ENCODE results near the gene KIR2DL3. TPM values are rescaled to one million over a fixed set of nuclear protein-coding genes. Genes with fewer than 3 reads are reported as not detected.
"Not testable (repeated sequence)": the region's sequence is repeated elsewhere in the genome, so short reads cannot be mapped to it uniquely, and the experiment has no call there.

Gene KIR2DL3
- total RNA-seq, 1 experiment from 2014 or later = not detected

- CTCF ChIA-PET = no interaction called here
- no TSS peak for BruUV-seq (replicated peaks)
- H3K4me1 ChIP-seq (replicated peaks; ENCODE audit: insufficient read depth) = no peaks in the 10 kb centered on the region
- peaks cover 47% of the 10 kb centered on the region for H3K27me3 ChIP-seq (ENCODE audit: insufficient read depth, low read depth)
- DNase-seq = no peak
- H3K9me3 ChIP-seq (ENCODE audit: insufficient read depth, low read depth) = no peaks in the 10 kb centered on the region
- no peaks in the 10 kb centered on the region for H3K9me2 ChIP-seq (ENCODE audit: insufficient read depth)
- no peak overlapping the region for H2AFZ ChIP-seq
- intact Hi-C loops (cut with micrococcal nuclease; ENCODE audit: unreplicated experiment) = no loop called here
- H4K20me1 ChIP-seq (ENCODE audit: insufficient read depth) = no peaks in the 10 kb centered on the region
- no peak overlapping the region for H3K4me2 ChIP-seq
- POLR2A ChIA-PET (ENCODE audit: unreplicated experiment) = no interaction called here
- peaks cover 5% of the 10 kb centered on the region; the same call in 1 of the 2 replicates for H3F3A ChIP-seq (ENCODE audit: insufficient read depth, low read depth)
- H3K27ac ChIP-seq = no peak overlapping the region
- H3K79me2 ChIP-seq (ENCODE audit: low read depth) = no peaks in the 10 kb centered on the region
- TF ChIP-seq CTCF (conservative IDR thresholded peaks at IDR 0.05) = no peak
- no peak for TF ChIP-seq EZH2 (IDR thresholded peaks at IDR 0.05; ENCODE audit: low read depth)
- no peak overlapping the region for H3K4me3 ChIP-seq
- no peaks in the 10 kb centered on the region for H3K36me3 ChIP-seq (ENCODE audit: low read depth)
These were observed 28.9 kb upstream of the KIR2DL3 start for GRCh38 chr19:54709212-54709948.

DNA sequence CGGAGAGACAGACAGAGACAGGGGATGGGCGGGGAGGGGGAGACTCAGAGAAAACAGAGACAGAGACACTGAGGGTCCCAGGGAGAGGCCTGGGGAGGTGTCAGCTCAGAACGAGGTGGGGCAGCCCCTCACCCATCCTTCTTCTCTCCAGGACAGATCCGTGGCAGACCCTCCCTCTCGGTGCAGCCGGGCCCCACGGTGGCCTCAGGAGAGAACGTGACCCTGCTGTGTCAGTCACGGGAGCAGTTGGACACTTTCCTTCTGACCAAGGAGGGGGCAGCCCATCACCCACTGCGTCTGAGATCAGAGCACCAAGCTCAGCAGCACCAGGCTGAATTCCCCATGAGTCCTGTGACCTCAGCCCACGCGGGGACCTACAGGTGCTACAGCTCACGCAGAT lies 28.4 kb upstream of the KIR2DL3 start:
- H3K4me3 ChIP-seq; DNase-seq; H3K79me2 ChIP-seq (ENCODE audit: low read depth); H4K20me1 ChIP-seq (ENCODE audit: insufficient read depth); intact Hi-C loops (cut with micrococcal nuclease; ENCODE audit: unreplicated experiment); H3K4me1 ChIP-seq (replicated peaks; ENCODE audit: insufficient read depth); H3K36me3 ChIP-seq (ENCODE audit: low read depth); H2AFZ ChIP-seq; CTCF ChIA-PET; H3K4me2 ChIP-seq; H3K27ac ChIP-seq; H3K9me3 ChIP-seq (ENCODE audit: insufficient read depth, low read depth); POLR2A ChIA-PET (ENCODE audit: unreplicated experiment); H3F3A ChIP-seq (ENCODE audit: insufficient read depth, low read depth); BruUV-seq (replicated peaks); H3K9me2 ChIP-seq (ENCODE audit: insufficient read depth): not testable (repeated sequence)
- H3K27me3 ChIP-seq (ENCODE audit: insufficient read depth, low read depth) = peaks cover 48% of the 10 kb centered on the region

GRCh38 chr19:54724142-54724541 lies 14.2 kb upstream of the KIR2DL3 start, which contains the start of gene KIR3DL3:
Gene KIR3DL3, plus strand, starts transcription at chr19:54724442. Its CDS starts 55 bp downstream, at chr19:54724497.
- DNase-seq = no peak
- TF ChIP-seq CTCF (conservative IDR thresholded peaks at IDR 0.05) (no peak), EZH2 (IDR thresholded peaks at IDR 0.05; ENCODE audit: low read depth) (no peak)
- H4K20me1 ChIP-seq (ENCODE audit: insufficient read depth) = no peaks in the 10 kb centered on the region
- H3K9me3 ChIP-seq (ENCODE audit: insufficient read depth, low read depth) = peaks cover 9% of the 10 kb centered on the region
- intact Hi-C loops (cut with micrococcal nuclease; ENCODE audit: unreplicated experiment) = no loop called here
- CTCF ChIA-PET = no interaction called here
- H3K4me2 ChIP-seq = no peak within 1 kb of the TSS
- no peaks in the 10 kb centered on the region for H3F3A ChIP-seq (ENCODE audit: insufficient read depth, low read depth)
- H3K27me3 ChIP-seq (ENCODE audit: insufficient read depth, low read depth) = peaks cover 25% of the 10 kb centered on the region
- H3K9me2 ChIP-seq (ENCODE audit: insufficient read depth) = 0 out of 2 replicates have a peak, but pooled peaks cover 3% of the 10 kb centered on the region
- POLR2A ChIA-PET (ENCODE audit: unreplicated experiment) = no interaction called here
- no peaks in the 10 kb centered on the region for H3K79me2 ChIP-seq (ENCODE audit: low read depth)
- no peaks in the 10 kb centered on the region for H3K4me1 ChIP-seq (replicated peaks; ENCODE audit: insufficient read depth)
- no TSS peak for BruUV-seq (replicated peaks)
- no peaks in the 10 kb centered on the region for H3K36me3 ChIP-seq (ENCODE audit: low read depth)
- H3K27ac ChIP-seq = no peak within 1 kb of the TSS
- no peak within 1 kb of the TSS for H3K4me3 ChIP-seq
- H2AFZ ChIP-seq = no peak within 1 kb of the TSS

DNA sequence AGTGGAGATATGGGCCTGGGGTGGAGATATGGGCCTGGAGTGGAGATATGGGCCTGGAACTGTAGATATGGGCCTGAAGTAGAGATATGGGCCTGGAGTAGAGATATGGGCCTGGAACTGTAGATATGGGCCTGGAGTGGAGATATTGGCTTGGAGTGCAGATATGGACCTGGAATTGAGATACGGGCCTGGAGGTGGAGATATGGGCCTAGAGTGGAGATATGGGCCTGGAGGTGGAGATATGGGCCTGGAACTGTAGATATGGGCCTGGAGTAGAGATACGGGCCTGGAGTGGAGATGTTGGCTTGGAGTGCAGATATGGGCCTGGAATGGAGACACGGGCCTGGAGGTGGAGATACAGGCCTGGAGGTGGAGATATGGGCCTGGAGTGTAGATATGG lies 13.7 kb upstream of the KIR2DL3 start:
- no peak for TF ChIP-seq CTCF (conservative IDR thresholded peaks at IDR 0.05)
- no peak for TF ChIP-seq EZH2 (IDR thresholded peaks at IDR 0.05; ENCODE audit: low read depth)
- peaks cover 9% of the 10 kb centered on the region for H3K9me3 ChIP-seq (ENCODE audit: insufficient read depth, low read depth)
- ChIA-PET CTCF (no interaction called here), POLR2A (ENCODE audit: unreplicated experiment) (no interaction called here)
- no peak overlapping the region for H2AFZ ChIP-seq
- H3K9me2 ChIP-seq (ENCODE audit: insufficient read depth) = 0 out of 2 replicates have a peak, but pooled peaks cover 3% of the 10 kb centered on the region
- H3K27ac ChIP-seq = no peak overlapping the region
- H4K20me1 ChIP-seq (ENCODE audit: insufficient read depth) = no peaks in the 10 kb centered on the region
- DNase-seq = no peak
- no peaks in the 10 kb centered on the region for H3K4me1 ChIP-seq (replicated peaks; ENCODE audit: insufficient read depth)
- no peak overlapping the region for H3K4me3 ChIP-seq
- H3K79me2 ChIP-seq (ENCODE audit: low read depth) = no peaks in the 10 kb centered on the region
- BruUV-seq (replicated peaks) = no TSS peak
- peaks cover 30% of the 10 kb centered on the region for H3K27me3 ChIP-seq (ENCODE audit: insufficient read depth, low read depth)
- no peak overlapping the region for H3K4me2 ChIP-seq
- H3F3A ChIP-seq (ENCODE audit: insufficient read depth, low read depth) = no peaks in the 10 kb centered on the region
- H3K36me3 ChIP-seq (ENCODE audit: low read depth) = no peaks in the 10 kb centered on the region
- intact Hi-C loops (cut with micrococcal nuclease; ENCODE audit: unreplicated experiment) = no loop called here

Data from PC-9 (cell line).